OCI-M2 (cell line): ENCODE results near the gene ARAP3.
"Not testable (repeated sequence)": the region's sequence is repeated elsewhere in the genome, so short reads cannot be mapped to it uniquely, and the experiment has no call there.

Source experiments
- DNase-seq: peaks from one replicate; lab custom pipeline; 2025; ENCODE audit not compliant: unreplicated experiment; lab: John Stamatoyannopoulos, UW

The ARAP3 gene

GRCh38 chr5:141681695-141682641, at the start of gene ARAP3:
Gene ARAP3 (minus strand): TSS chr5:141682230. CDS start chr5:141680486, 1,744 bp downstream.
- no peak for DNase-seq

GRCh38 chr5:141729387-141730006, 47.5 kb upstream of the ARAP3 start:
- DNase-seq, result no peak

- DNase-seq, result no peak
Measured at GRCh38 chr5:141725891-141726290, 43.9 kb upstream of the ARAP3 start.

- not testable (repeated sequence) for DNase-seq
Measured at GRCh38 chr5:141725174-141725573, 43.1 kb upstream of the ARAP3 start.

- DNase-seq, result no peak
Measured at GRCh38 chr5:141722266-141722665, 40.2 kb upstream of the ARAP3 start.

GRCh38 chr5:141717043-141717442, 35.0 kb upstream of the ARAP3 start:
- DNase-seq, result no peak

GRCh38 chr5:141716468-141716867, 34.4 kb upstream of the ARAP3 start:
- DNase-seq, result no peak

- no peak for DNase-seq
Measured at GRCh38 chr5:141716009-141716408, 34.0 kb upstream of the ARAP3 start.

- no peak for DNase-seq
Measured at GRCh38 chr5:141715346-141715905, 33.4 kb upstream of the ARAP3 start.

GRCh38 chr5:141714542-141715310, 32.7 kb upstream of the ARAP3 start:
- DNase-seq, result no peak

GRCh38 chr5:141713616-141714309, 31.7 kb upstream of the ARAP3 start:
- DNase-seq, result no peak

- DNase-seq, result no peak
Measured at GRCh38 chr5:141711687-141712086, 29.7 kb upstream of the ARAP3 start.

GRCh38 chr5:141709699-141710267, 27.8 kb upstream of the ARAP3 start:
- DNase-seq, result no peak

GRCh38 chr5:141708016-141708415, 26.0 kb upstream of the ARAP3 start:
- no peak for DNase-seq

GRCh38 chr5:141707510-141707909, 25.5 kb upstream of the ARAP3 start:
- no peak for DNase-seq

- no peak for DNase-seq
Measured at GRCh38 chr5:141706121-141706520, 24.1 kb upstream of the ARAP3 start.

- DNase-seq, result no peak
Measured at GRCh38 chr5:141705469-141705868, 23.4 kb upstream of the ARAP3 start.

- DNase-seq, result no peak
Measured at GRCh38 chr5:141704782-141705297, 22.8 kb upstream of the ARAP3 start.

- DNase-seq, result no peak
Measured at GRCh38 chr5:141703133-141703561, 21.1 kb upstream of the ARAP3 start.
